Measurements from ENCODE around the gene MICAL3.

DNA sequence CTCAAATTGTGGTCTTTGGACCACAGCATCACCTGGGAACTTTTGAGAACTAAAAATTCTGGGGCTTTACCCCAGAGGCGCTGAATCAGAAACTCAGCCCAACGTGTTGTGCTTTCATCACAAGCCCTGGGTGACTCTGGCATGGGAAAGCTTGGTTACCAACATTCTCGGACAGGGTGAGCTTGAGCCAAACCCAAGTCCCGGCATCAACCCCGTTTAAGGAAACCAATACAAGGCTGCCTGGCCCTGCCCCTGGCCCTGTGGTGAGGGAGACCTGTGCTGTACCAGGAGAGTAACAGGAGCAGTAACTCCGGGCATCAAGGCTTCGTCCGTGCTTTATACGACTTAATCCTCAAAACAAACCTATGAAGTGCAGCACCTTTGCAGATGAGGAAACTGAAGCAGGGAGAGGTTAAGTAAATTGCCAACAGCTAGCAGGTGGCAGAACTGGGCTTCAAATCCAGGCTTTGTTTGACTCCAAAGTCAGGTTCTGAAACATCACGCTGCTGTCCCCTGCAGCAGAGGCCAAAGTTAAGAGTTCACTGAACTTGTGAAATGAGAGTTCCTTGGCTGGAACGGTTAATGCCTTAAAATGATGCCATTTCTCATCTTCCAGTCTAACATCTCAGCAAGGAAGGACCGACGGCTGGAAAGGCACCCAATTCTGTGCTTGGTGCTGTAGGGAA lies 186.0 kb downstream of the MICAL3 start:
- TF ChIP-seq CTCF (IDR thresholded peaks at IDR 0.05): no peak
- TF ChIP-seq EP300 (IDR thresholded peaks at IDR 0.05): no peak
- TF ChIP-seq POLR2A (IDR thresholded peaks at IDR 0.05): no peak
